Activated naive CD8-positive, alpha-beta T cell (primary cell): ENCODE measurements around the gene ZNF700.
"Not testable (repeated sequence)": the region's sequence is repeated elsewhere in the genome, so short reads cannot be mapped to it uniquely, and the experiment has no call there.

ENCODE experiments used
- H3K27ac Mint-ChIP-seq: one replicate; pipeline ENCODE4 v1.8.0; 2021; ENCODE audit warnings: mixed read lengths
- H3K27me3 Mint-ChIP-seq: one replicate; pipeline ENCODE4 v1.8.0; 2021; ENCODE audit warnings: mixed read lengths
- H3K36me3 Mint-ChIP-seq: one replicate; pipeline ENCODE4 v1.8.0; 2021; ENCODE audit warnings: mixed read lengths
- H3K4me1 Mint-ChIP-seq: one replicate; pipeline ENCODE4 v1.8.0; 2021; ENCODE audit warnings: low read depth, mixed read lengths
- H3K4me3 Mint-ChIP-seq: one replicate; pipeline ENCODE4 v1.8.0; 2021; ENCODE audit warnings: mild to moderate bottlenecking, mixed read lengths
- H3K9me3 Mint-ChIP-seq: one replicate; pipeline ENCODE4 v1.8.0; 2021; ENCODE audit warnings: low read depth, mixed read lengths

The ZNF700 gene

DNA sequence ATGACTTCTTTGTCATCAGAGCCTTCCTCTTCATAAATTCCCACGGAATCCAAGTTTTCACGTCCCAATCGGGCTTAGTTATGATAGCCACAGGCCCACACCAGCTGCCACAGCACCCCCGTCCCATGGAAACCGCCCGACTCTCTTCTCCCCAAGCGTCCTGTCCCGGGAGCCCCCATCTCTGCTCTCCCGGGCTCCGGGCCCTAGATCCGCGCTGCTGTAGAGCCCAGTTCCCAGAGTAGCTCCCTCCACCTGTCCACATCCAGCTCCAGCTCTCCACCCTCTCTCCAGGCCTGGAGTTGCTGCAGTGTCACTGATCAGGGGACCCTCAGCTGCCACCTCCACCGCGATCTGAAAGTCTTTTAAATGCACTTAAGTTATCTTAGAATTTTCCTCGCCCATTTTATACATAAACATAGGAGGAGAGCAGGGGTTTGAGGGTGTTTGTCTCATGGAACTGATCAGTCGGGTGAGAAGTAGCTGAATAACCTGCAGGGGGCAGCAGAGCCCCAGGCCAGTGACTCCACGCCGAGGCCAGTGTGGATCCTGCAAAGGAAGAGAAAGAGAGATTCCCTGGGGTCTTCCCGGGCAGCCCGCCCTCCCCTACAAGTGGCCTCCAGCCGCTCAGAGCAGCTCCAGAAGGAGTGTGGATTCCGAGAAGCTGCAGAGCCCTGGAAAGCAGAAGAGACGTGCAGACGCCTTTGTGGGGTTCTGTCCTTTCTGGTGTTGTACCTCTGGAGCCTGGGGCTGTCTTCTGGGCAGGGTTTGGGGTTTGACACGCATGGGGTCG is 38.9 kb downstream of the ZNF700 start:
- Mint-ChIP-seq H3K4me3 (peak overlapping the region; percentile 91), H3K4me1 (peaks cover 27% of the 10 kb centered on the region)

DNA sequence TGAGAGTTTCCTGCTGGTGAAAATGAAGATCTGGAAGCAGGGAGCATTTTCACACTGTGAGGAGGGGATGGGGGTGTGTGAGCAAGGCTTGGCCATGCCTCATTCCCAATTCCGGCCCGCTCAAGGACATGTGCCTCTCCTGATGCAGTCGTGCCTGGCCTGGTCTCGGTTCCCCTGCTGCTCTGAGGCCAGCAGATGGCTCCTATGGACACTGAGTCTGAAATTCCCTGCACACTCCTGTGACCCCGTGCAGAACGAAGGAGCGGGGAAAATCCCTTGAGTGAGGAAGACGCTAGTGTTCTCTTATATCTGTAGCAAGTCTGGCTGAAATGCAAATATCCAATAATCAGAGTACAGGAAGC is 39.6 kb downstream of the ZNF700 start:
- Mint-ChIP-seq H3K4me1 (peaks cover 27% of the 10 kb centered on the region), H3K27me3 (no peaks in the 10 kb centered on the region), H3K27ac (peak overlapping the region; percentile 86), H3K4me3 (peak overlapping the region; percentile 91), H3K9me3 (no peaks in the 10 kb centered on the region), H3K36me3 (no peaks in the 10 kb centered on the region)

More for the DNA sequence above, 38.9 kb downstream of the ZNF700 start:
- Mint-ChIP-seq H3K27me3 (no peaks in the 10 kb centered on the region), H3K27ac (peak overlapping the region; percentile 14), H3K9me3 (no peaks in the 10 kb centered on the region), H3K36me3 (no peaks in the 10 kb centered on the region)

DNA sequence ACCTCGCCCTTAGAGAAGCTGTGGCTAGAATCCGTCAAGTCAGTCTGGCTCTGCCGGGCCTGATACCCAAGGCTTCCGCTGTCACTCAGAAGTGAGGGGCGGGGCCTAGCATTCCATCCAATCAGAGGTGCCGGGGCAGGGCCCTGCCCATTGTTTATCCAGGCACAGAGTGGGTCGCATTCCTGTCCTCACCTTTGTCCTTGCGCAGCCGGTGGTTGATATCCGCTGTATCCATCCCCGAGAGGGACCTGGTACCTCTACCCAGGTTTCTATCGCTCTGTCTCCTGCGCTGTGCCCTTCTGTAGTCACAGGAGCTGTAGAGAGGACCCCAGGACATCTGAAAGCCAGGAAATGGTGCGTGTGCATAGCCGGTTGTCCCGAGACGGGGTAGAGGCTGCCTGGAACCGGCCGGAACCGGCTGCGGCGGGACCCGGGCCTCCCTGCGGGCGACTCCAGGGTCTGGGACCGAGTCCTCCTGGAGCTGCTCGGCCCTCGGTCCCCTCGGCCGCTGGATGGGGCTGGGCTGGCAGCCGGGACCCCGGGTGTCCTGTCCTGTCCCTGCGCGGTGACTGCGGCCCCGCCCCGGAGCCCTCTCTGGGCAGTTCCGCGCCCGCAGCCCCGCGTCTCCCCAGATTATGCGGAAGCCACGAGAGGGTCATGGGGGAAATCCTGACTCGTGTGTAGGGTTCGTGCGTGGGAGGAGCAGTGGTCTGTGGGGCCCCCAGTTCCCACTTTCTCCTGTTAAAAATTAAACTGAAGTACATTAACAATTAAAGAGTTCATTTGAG is 40.1 kb downstream of the ZNF700 start, which contains the start of gene ZNF763:
TSS of gene ZNF763 (plus strand) at position 183 of the 788 bp plus-strand sequence. CDS start at position 352, 169 bp downstream.
- Mint-ChIP-seq H3K27me3 (no peaks in the 10 kb centered on the region), H3K36me3 (no peaks in the 10 kb centered on the region), H3K4me1 (peaks cover 27% of the 10 kb centered on the region), H3K27ac (peak within 1 kb of the TSS; percentile 86), H3K4me3 (peak within 1 kb of the TSS; percentile 91), H3K9me3 (no peaks in the 10 kb centered on the region)

DNA sequence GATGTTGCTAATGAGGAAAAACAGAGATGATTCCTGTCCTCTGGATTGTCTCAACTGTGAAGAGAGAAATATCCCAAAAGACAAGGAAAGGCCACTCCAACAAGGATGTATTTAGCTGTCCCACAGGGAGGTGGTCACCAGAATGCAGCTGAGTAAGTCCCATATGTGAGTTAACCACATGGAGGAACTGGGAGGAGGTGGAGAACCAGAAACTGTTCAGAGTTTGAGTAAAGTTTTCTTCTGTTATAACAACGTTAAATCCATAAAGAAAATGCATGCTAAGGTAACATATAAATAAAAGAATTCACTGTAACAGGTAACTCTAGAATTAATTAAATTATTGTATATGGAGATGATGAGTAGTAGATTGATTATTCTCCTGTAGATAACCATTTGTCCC is 45.3 kb downstream of the ZNF700 start:
- no peak overlapping the region for H3K27ac Mint-ChIP-seq
- H3K4me3 Mint-ChIP-seq: no peak overlapping the region
- H3K27me3 Mint-ChIP-seq: no peaks in the 10 kb centered on the region
- H3K4me1 Mint-ChIP-seq: peaks cover 14% of the 10 kb centered on the region
- peaks cover 8% of the 10 kb centered on the region for H3K36me3 Mint-ChIP-seq
- no peaks in the 10 kb centered on the region for H3K9me3 Mint-ChIP-seq

DNA sequence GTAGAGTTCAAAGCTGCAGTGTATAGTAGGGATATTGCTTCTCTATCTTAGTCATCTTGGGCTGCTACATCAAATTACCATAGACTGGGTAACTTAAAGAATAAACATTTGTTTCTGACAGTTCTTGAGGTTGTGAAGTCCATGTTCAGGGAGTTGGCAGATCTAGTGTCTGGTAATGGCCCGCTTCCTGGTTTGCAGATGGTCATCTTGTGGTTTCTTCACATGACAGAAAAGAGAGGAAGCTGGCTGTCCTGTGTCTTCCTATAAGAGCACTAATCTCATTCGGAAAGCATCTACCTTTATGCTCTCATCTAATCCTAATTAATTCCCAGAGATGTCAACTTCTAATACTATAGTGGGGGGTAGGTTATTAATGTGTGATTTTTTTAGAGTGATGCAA is 46.1 kb downstream of the ZNF700 start:
- Mint-ChIP-seq H3K4me1 (peaks cover 7% of the 10 kb centered on the region), H3K36me3 (peaks cover 12% of the 10 kb centered on the region), H3K4me3 (no peak overlapping the region), H3K27ac (no peak overlapping the region), H3K9me3 (no peaks in the 10 kb centered on the region), H3K27me3 (no peaks in the 10 kb centered on the region)

DNA sequence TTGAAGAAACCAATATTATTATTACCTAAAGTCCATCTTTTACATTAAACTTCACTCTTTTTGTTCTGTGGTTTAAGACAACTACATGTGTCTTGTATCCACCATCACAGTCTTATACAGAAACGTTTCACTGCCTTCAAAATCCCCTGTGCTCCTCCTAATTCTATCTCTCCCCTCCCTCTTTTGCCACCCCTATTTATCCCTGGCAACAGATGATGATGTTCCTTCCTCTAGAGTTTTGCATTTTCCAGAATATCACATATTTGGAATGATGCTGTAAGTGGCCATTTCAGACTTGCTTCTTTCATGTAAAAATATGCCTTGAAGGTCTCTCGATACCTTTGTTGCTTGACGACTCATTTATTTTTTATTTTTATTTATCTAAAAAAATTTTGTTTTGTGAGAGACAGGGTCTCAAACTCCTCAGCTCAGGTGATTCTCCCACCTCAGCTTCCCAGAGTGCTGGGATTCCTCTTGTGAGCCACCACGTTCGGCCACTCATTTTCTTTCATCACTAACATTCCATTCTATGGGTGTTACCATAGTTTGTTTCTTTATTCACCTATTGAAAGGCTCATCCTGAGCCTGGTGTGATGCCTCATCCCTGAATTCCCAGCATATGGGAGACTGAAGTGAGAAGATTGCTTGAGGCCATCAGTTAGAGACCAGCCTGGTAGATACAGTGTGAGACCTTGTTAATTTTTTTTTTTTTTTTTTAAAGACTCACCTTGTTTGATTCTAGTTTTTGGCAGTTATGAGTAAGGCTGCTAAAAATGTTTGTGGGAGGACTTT is 48.3 kb downstream of the ZNF700 start:
- Mint-ChIP-seq H3K9me3 (peaks cover 4% of the 10 kb centered on the region), H3K4me1 (no peaks in the 10 kb centered on the region), H3K36me3 (peaks cover 23% of the 10 kb centered on the region), H3K4me3 (no peak overlapping the region), H3K27me3 (no peaks in the 10 kb centered on the region), H3K27ac (no peak overlapping the region)

DNA sequence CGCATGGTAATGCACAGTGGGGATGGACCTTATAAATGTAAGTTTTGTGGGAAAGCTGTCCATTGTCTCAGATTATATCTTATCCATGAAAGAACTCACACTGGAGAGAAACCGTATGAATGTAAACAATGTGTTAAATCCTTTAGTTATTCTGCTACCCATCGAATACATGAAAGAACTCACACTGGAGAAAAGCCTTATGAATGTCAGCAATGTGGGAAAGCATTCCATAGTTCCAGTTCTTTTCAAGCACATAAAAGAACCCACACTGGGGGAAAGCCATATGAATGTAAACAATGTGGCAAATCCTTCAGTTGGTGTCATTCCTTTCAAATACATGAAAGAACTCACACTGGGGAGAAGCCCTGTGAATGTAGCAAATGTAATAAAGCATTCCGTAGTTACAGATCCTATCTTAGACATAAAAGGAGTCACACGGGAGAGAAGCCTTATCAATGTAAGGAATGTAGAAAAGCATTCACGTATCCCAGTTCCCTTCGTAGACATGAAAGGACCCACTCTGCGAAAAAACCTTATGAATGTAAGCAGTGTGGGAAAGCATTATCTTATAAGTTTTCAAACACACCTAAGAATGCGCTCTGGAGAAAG is 53.7 kb downstream of the ZNF700 start:
- Mint-ChIP-seq H3K4me3 (no peak overlapping the region), H3K27me3 (no peaks in the 10 kb centered on the region), H3K9me3 (peaks cover 20% of the 10 kb centered on the region), H3K36me3 (peaks cover 32% of the 10 kb centered on the region), H3K27ac (no peak overlapping the region), H3K4me1 (no peaks in the 10 kb centered on the region)

DNA sequence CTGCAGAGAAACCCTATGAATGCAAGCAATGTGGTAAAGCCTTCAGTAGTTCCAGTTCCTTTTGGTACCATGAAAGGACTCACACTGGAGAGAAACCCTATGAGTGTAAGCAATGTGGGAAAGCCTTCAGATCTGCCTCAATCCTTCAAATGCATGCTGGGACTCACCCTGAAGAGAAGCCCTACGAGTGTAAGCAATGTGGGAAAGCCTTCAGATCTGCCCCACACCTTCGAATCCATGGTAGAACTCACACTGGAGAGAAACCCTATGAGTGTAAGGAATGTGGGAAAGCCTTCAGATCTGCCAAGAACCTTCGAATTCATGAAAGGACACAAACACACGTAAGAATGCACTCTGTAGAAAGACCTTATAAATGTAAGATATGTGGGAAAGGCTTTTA is 54.6 kb downstream of the ZNF700 start:
- Mint-ChIP-seq H3K27ac (no peak overlapping the region), H3K4me3 (no peak overlapping the region), H3K36me3 (peaks cover 32% of the 10 kb centered on the region), H3K27me3 (no peaks in the 10 kb centered on the region), H3K9me3 (peaks cover 20% of the 10 kb centered on the region), H3K4me1 (no peaks in the 10 kb centered on the region)

DNA sequence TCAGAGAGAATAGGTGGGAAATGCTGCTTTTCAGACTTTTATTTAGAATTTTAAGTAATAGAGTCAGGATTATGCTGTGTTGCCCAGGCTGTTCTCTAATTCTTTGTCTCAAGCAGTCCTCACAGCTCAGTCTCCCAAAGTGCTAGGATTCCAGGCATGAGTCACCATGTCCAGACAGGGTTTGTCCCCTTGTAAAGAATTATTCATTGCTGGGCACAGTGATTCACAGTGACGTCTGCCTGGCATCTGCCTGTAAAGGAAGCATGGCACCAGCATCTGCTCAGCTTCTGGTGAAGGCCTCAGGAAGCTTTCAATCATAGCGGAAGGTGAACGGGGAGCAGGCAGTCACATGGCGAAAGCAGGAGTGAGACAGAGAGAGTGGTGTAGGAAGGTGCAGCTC is 57.6 kb downstream of the ZNF700 start:
- H3K4me3 Mint-ChIP-seq: no peak overlapping the region
- peaks cover 20% of the 10 kb centered on the region for H3K9me3 Mint-ChIP-seq
- peaks cover 4% of the 10 kb centered on the region for H3K4me1 Mint-ChIP-seq
- H3K27me3 Mint-ChIP-seq: no peaks in the 10 kb centered on the region
- no peak overlapping the region for H3K27ac Mint-ChIP-seq
- H3K36me3 Mint-ChIP-seq: peaks cover 19% of the 10 kb centered on the region

DNA sequence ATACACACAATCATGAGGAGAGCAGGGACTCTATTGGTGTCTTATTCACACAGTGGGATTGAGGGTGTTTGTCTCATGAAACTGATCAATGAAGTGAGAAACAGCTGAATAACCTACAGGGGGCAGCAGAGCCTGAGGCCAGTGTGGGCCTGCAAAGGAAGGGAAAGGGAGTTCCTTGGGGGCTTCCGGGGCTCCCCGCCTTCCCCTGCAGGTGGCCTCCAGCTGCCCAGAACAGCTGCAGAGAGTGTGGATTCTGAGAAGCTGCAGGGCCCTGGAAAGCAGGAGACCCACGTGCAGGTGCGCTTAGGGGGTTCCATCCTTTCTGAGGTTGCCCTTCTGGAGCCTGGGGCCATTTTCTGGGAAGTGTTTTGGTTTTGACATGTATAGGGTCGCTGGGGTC is 60.1 kb downstream of the ZNF700 start:
- H3K4me1 Mint-ChIP-seq: peaks cover 15% of the 10 kb centered on the region
- H3K4me3 Mint-ChIP-seq: no peak overlapping the region
- no peaks in the 10 kb centered on the region for H3K9me3 Mint-ChIP-seq
- no peaks in the 10 kb centered on the region for H3K27me3 Mint-ChIP-seq
- H3K27ac Mint-ChIP-seq: no peak overlapping the region
- peaks cover 3% of the 10 kb centered on the region for H3K36me3 Mint-ChIP-seq

DNA sequence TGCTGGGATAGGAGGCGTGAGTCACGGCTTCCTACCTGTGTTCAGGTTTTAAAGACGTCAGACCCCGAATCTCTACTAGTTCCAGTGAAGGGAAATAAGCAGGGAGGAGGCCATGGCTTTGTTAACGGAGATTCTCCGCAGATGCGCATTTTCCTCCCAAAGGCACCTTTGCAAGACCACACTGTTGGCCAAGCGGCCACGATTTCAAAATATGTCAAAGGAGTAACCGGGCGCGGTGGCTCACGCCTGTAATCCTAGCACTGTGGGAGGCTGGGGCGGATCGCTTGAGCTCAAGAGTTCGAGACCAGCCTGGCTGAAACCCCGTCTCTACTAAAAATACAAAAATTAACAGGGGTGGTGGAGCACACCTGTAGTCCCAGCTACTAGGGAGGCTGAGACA is 61.8 kb downstream of the ZNF700 start:
- Mint-ChIP-seq H3K4me1 (peaks cover 29% of the 10 kb centered on the region), H3K27ac (no peak overlapping the region), H3K27me3 (no peaks in the 10 kb centered on the region), H3K4me3 (peak overlapping the region; percentile 99), H3K9me3 (no peaks in the 10 kb centered on the region), H3K36me3 (peaks cover 3% of the 10 kb centered on the region)

DNA sequence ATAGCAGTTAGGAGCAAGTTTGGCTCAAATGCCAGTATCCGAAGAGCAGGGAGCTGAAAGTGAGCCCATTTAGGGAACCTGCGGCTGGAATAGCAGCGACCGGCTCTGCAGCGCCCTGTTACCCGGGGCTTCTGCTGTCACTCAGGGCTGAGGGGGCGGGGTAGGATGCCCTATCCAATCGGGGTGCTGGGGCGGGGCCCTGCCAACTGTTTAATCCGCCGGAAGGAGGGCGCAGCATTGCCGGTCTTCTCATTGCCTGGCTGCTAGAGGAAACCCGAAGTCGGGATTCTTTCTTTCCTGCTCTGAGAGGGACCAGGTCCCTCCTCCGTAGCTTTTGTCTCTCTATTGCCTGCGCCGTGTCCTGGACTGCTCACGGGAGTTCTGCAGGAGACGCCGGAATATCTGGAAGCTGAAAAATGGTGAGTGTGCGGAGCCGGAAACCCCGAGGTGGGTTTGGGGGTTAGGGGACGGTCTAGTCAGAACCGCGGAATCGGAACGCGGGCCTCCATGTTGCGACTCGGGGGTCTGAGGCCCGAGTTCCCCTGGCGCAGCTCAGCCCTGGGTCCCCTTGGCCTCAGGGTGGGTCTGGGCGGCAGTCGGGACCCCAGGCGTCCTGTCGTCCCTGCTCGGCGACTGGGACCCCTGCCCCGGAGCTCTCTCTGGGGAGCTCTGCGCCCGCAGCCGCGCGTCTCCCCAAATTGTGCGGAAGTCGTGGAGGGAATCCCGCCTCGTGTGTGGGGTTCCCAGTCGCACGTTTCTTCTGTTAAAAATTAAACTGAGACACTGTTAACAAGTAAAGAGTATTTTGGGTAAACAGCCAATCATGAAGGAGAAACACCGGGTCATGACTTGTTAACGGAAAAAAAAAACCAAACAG is 62.7 kb downstream of the ZNF700 start:
- H3K9me3 Mint-ChIP-seq: no peaks in the 10 kb centered on the region
- peak overlapping the region; percentile 98 for H3K27ac Mint-ChIP-seq
- H3K27me3 Mint-ChIP-seq: no peaks in the 10 kb centered on the region
- peaks cover 3% of the 10 kb centered on the region for H3K36me3 Mint-ChIP-seq
- H3K4me3 Mint-ChIP-seq: peak overlapping the region; percentile 99
- peaks cover 38% of the 10 kb centered on the region for H3K4me1 Mint-ChIP-seq

DNA sequence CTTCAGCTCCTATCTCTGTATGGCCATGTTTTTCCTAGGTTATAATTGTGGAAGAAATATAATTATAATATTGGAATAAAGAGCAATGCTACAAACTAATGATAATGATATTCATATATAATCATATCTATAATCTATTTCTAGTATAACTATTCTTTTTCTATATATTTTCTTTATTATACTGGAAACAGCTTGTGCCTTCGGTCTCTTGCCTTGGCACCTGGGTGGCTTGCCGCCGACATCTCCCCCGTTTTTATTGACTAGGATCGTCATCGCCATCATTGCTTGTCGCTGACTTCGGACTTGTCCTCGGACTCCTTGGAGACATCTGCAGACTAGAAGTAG is 64.2 kb downstream of the ZNF700 start:
- no peaks in the 10 kb centered on the region for H3K27me3 Mint-ChIP-seq
- H3K36me3 Mint-ChIP-seq: peaks cover 6% of the 10 kb centered on the region
- no peaks in the 10 kb centered on the region for H3K9me3 Mint-ChIP-seq
- peak overlapping the region; percentile 98 for H3K27ac Mint-ChIP-seq
- H3K4me1 Mint-ChIP-seq: peaks cover 48% of the 10 kb centered on the region
- H3K4me3 Mint-ChIP-seq: peak overlapping the region; percentile 99

DNA sequence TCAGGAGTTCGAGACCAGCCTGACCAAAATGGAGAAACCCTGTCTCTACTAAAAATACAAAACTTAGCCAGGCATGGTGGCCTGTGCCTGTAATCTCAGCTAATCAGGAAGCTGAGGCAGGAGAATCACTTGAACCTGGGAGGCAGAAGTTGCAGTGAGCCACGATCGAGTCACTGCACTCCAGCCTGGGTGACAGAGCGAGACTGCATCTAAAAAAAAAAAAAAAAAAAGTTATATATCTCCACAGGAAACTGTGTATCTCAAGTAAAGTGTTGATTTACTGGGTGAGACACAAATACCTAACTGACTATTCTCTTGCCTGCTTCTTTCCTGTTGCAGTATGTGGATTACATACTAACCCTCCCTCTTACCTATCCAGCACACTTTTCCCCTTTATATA is 67.0 kb downstream of the ZNF700 start:
- not testable (repeated sequence) for H3K36me3 Mint-ChIP-seq, H3K4me3 Mint-ChIP-seq, H3K9me3 Mint-ChIP-seq, H3K27me3 Mint-ChIP-seq, H3K27ac Mint-ChIP-seq
- H3K4me1 Mint-ChIP-seq: peaks cover 57% of the 10 kb centered on the region
